COLO829 (cell line): ENCODE measurements around the gene KSR1.
"Not testable (repeated sequence)": the region's sequence is repeated elsewhere in the genome, so short reads cannot be mapped to it uniquely, and the experiment has no call there.

ENCODE experiments used
- DNase-seq: peaks from one replicate; pipeline ENCODE4 v3.0.0; 2012; ENCODE audit warnings: low spot score

The KSR1 gene

DNA sequence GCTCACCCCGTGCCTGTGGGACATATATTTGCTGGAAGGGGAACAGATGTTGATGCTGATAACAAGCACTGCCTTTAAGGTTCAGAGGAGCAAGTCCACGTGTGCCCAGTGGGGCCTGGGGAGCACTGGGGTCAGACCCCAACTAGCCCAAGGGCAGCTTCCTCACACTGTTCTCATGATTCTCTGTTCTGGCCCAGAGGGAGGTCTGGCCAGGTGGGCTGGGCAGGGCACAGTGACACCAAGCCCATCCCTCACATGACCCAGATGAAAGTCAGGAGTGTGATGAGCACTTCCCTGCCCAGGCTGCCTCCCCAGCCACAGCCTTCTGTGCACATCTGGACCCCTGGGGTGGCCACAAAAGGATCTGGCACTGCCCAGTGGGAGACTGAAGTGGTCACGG lies 29.8 kb upstream of the KSR1 start:
- DNase-seq, result not testable (repeated sequence)

DNA sequence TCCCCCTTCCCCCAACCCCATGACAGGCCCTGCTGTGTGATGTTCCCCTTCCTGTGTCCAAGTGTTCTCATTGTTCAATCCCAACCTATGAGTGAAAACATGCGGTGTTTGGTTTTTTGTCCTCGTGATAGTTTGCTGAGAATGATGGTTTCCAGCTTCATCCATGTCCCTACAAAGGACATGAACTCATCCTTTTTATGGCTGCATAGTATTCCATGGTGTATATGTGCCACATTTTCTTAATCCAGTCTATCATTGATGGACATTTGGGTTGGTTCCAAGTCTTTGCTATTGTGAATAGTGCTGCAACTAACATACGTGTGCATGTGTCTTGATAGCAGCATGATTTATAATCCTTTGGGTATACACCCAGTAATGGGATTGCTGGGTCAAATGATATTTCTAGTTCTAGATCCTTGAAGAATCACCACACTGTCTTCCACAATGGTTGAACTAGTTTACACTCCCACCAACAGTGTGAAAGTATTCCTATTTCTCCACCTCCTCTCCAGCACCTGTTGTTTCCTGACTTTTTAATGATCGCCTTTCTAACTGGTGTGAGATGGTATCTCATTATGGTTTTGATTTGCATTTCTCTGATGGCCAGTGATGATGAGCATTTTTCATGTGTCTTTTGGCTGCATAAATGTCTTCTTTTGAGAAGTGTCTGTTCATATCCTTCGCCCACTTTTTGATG lies 28.9 kb upstream of the KSR1 start:
- not testable (repeated sequence) for DNase-seq

DNA sequence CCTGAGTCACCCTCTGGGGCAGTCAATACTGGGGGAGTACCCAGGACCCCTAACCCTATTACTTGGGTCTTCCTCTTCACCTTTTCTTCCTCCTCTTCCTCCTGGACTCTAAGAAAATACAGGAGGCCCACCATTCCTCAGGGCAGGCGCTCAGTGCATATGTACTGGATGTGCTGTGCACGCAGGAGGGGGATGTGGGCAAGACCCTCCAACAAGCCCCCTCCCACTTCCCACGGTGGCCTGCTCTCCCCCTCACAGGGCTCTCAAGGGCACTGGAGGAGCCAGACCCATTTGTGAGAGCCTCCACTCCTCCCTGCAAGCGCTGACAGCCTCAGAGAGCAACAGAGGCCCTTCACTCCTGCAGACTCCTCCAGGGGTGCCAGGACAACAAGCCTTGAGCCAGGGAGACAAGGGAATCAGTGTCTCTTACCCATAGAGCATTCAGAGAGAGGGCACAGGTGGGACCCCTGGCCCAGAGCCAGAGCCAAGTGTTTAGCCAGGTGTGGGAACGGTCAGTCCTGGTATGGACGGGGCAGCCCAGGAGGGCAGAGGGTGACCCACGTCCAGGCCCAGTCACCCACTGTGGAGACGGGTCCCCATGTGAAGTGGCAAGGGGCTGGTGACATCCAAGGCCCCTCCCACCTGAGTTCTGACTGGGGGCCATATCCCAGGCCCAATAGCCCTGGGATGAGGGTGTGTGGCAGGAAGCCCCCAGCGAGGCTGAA lies 27.3 kb upstream of the KSR1 start:
- no peak for DNase-seq

- DNase-seq, result no peak
Observed at GRCh38 chr17:27429666-27430382, 26.4 kb upstream of the KSR1 start.

DNA sequence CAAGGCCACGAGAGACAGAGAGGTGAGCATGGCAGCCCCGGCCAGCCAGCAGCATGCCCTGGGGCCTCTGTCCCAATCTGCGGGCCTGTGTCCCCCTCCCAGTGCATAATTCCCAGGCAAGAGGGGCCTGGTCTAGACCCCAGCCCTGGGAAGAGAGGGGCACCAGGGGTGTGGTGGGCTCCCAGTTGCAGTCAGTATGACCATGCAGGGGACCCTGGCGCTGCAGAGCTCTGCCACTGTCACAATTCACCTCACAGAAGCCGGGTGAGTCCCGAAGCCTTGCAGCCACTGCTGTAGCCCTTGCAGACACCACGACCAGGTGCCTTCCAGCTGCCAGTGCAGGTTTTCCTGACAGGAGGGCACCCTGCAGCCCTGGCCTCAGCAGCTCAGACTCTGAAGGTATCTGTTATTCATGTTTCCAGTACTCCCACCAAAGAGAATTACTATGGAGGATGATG lies 25.8 kb upstream of the KSR1 start:
- no peak for DNase-seq

DNA sequence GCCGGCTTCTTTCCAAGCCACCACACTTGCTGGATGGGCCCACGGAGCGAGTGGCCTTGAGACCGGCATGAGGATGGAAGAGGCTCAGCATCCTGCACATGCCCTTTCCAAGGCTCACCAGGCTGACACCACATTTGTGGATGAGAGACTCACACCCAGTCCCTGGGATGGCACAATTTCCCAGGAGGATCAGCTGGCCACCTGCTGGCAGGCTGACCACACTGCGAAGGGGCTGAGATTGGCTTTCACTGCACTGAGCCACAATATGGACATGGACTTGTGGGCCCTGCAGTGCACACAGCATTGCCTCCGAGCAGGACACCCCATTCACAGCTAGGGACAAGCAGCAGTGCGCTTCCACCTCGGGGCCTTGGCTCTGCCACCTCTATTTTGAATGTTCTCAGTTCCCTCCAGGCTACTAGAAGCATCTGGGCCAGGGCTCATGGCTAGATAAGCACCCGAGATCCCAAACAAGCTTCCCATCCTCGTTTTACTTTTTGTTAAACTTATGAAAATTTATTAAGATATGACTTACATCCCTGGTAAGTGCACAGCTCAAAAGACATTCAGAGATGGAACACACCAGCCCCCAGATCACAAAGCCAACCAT lies 25.3 kb upstream of the KSR1 start:
- no peak for DNase-seq

DNA sequence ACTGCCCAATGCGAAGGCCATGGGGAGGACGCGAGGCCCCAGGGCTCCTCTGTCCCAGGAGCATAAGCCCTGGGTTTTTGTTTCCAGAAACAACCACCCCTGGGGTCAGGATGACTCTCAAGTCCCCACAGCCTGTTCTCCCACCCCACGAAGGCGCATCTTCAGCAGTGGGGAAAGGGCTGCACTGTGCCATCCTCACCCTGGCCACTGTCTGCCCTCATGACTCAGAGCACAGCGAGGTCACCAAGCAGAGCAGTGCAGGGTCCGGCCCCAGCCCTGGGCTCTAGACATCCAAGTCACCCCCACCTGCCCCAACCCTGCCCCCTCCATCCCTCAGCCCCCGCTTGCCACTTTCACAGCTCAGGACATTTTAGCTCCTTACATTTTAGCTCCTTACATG lies 22.7 kb upstream of the KSR1 start:
- DNase-seq, result no peak

DNA sequence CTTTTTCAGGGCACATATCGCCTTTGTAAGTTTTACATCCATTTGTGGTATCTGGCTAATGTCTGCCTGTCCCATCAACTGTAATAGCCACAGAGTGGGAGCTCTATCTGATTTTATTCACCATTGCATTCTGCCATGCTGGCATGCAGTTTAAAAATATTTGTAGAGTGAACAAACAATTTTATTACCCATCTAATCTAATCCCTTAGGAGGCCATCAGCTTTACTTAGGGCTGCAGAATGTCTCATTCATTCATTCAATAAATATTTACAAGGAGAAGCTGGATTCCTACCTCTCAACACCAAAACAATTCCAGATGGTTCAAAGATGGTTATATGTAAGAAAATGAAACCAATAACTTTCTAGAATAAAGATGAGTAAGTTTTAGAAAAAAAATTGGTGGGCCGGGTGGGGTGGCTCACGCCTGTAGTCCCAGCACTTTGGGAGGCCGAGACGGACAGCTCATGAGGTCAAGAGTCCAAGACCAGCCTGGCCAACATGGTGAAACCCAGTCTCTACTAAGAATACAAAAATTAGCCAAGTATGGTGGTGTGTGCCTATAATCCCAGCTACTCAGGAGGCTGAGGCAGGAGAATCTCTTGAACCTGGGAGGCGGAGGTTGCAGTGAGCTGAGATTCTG lies 20.7 kb upstream of the KSR1 start:
- DNase-seq, result not testable (repeated sequence)

DNA sequence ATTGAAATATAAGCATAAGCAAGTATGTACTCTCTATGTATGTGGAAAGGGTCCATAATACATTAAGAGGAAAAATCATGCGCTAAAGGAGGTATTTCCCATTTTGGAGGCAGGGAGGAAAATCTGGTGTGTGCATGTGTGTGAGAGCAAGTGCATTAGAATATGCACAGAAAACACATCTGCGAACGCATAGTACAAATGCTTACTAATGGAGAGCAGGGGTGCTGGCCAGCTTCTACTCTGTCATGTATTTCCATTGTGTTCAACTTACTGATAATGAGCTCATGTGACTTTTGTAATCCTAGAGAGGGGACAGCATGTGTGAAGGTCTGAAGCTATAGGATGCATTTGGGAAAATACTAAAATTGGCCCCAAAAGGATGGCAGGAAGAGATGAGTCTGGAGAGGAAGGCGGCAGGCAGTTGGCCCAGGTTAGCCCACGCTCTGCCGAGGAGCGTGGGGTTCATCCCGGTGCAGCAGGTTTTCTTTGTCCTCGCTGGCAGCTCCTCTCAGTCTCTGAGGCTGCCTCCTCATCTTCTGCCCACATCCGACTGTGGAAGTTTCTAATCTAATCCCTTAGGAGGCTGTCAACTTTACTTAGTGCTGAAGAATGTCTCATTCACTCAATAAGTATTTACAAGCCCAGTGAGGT lies 17.8 kb upstream of the KSR1 start:
- DNase-seq, result no peak

GRCh38 chr17:27439342-27439741 lies 16.9 kb upstream of the KSR1 start:
- no peak for DNase-seq

DNA sequence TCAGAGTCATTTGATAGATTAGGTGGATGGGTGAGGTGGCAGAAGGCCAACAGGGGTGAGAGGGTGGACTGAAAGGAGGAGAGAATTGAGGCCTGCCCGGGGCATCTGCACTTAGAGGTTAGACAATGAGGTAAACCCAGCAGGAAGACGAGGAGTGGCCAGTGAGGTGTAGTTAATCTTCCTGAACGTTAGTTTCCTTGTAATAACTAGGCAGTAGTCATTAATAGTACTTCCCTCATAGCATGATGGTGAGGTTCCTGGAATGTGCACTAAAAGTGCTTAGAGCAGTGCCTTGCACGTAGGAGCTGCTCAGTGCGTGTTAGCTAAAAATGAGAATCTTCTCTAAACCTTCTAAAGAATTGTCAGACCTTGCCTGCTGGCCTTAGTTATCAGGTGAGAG lies 13.5 kb upstream of the KSR1 start:
- DNase-seq, result no peak

- DNase-seq, result no peak
Observed at GRCh38 chr17:27443491-27443890, 12.8 kb upstream of the KSR1 start.

DNA sequence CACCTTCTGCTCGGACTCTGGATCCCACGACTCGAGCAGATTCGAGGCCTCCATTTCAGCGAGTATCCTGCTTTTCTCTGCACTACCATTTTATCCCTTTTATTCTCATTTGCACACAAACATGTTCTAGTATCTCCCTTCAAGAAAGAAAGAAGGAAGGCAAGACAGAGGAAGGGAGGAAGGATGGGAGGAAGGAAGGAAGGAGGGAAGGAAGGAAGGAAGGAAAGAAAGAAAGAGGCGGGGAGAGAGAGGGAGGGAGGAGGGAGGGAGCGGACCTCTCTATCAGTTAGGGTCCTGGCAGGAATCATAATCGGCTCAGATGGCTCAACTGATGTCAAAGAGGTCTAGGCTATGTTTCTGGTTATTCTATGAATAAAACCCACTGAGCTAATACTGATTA lies 10.3 kb upstream of the KSR1 start:
- DNase-seq, result no peak

- no peak for DNase-seq
Observed at GRCh38 chr17:27446569-27447301, 9.5 kb upstream of the KSR1 start.

DNA sequence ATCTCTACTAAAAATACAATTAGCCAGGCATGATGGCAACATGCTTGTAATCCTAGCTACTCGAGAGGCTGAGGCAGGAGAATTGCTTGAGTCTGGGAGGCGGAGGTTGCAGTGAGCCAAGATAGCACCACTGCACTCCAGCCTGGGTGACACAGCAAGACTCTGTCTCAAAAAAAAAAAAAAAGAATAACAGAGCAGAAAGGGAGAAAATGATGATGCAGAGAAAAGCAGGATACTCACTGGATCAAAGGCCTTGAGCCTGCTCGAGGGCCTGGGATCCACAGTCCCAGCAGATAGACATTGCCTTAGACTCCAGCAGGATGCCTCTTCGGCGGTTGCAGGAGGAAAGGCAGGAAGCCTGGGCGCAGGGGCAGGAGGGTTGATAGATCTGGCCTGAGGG lies 7.7 kb upstream of the KSR1 start:
- DNase-seq, result not testable (repeated sequence)

- no peak for DNase-seq
Observed at GRCh38 chr17:27449541-27449940, 6.7 kb upstream of the KSR1 start.

DNA sequence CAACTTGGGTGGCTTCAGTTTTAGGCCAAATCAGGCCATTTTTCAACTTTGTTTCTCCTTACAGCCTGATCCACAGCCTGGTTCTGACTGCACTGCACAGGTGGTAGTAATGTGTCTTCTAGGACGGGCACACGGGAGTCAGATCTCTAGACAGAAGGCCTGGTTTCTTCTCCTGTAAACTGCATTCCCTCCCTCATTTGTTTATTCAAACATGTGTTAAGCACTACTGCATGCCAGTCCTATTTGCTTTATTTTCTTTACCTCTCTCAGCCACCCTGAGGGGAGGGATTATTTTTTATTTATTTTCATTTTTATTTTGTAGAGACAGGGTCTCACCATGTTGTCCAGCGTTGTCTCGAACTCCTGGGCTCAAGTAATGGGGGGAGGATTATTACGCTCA lies 6.3 kb upstream of the KSR1 start:
- DNase-seq, result no peak

DNA sequence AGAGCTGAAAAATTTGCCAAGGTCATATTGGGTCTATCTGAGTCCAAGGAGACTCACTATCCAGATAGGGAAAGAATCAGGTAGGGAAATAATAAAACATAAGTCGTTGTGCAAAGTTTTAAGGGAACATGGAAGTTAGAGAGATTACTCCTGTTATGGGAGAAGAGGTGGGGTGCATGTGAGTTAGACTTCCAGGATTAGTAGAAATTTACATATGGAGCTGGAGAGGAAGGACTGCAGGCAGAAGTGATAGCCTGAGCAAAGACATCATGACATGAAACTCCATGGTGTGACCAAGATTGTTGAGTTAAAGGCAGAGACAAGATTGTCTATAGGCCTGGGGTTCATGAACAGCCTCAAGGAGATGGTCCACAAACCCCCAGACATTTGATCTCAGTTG lies 5.8 kb upstream of the KSR1 start:
- DNase-seq, result no peak

DNA sequence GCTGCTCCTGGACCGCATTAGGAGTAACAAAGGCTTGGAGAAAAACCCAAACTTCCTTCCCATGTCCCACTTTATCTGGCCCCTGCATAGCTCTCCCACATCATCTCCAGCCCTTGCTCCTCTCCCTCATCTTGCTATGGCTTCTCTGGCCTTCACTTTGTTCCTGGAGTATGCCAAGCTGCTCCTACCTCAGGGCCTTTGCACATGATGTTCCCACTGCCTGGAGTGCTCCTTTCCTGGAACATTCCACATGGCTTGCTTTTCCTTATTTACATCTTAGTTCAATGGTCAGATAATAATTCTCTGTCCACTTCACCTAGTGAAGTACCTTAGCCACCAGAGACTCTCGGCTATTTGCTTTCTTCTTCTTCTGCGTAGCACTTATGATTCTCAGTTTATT lies 4.3 kb upstream of the KSR1 start:
- no peak for DNase-seq

GRCh38 chr17:27452828-27453227 lies 3.4 kb upstream of the KSR1 start:
- DNase-seq, result no peak

DNA sequence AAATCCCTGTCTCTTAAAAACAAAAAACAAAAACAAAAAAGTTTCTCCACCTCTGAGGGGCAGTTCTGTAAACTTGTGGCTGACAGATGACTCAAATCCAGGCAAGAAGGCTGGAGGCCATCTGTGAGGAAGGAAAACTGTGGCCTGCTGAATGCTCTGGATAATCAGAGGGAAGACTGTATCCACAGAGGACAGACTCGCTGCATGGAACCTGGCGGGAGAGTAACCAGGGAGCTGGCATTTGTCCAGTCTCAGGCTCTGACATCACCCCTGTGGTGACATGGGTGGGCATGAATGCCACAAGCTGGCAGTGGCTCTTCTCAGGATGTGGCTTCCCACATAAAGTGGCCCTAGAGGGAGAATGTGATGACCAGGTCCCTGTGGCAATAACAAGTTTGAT lies 2.8 kb upstream of the KSR1 start:
- DNase-seq, result no peak
